MM.1S (cell line): ENCODE measurements around the gene HTR2C.

Experiments used
- DNase-seq: peaks from one replicate; pipeline ENCODE4 v3.0.0-alpha.2; 2015
- H2AFZ ChIP-seq: fragments of 300-600 bp; sonication (generic); 2 replicates; pipeline ENCODE4 v1.6.0; 2016; ENCODE audit warnings: antibody characterized with exemption, low read length
- H3F3A ChIP-seq: fragments of 300-600 bp; sonication (generic); 2 replicates; pipeline ENCODE4 v1.6.1; 2016; ENCODE audit warnings: mild to moderate bottlenecking, antibody characterized with exemption, low read length, moderate library complexity, mixed read lengths; ENCODE audit not compliant: insufficient read depth
- H3K27ac ChIP-seq: fragments of 300-600 bp; sonication (generic); 2 replicates; pipeline ENCODE4 v1.5.1; 2016; ENCODE audit warnings: mild to moderate bottlenecking, low read length
- H3K27me3 ChIP-seq: fragments of 300-600 bp; sonication (generic); replicated peaks from 2 replicates; pipeline ENCODE4 v1.6.0; 2016; ENCODE audit warnings: low read length; ENCODE audit not compliant: insufficient read depth
- H3K36me3 ChIP-seq: fragments of 300-600 bp; sonication (generic); replicated peaks from 2 replicates; pipeline ENCODE4 v1.6.1; 2016; ENCODE audit warnings: mild to moderate bottlenecking, low read length, mixed read lengths; ENCODE audit not compliant: insufficient read depth
- H3K4me1 ChIP-seq: fragments of 300-600 bp; sonication (generic); 2 replicates; pipeline ENCODE4 v1.6.1; 2016; ENCODE audit warnings: low read length, mixed read lengths
- H3K4me2 ChIP-seq: fragments of 300-600 bp; sonication (generic); 2 replicates; pipeline ENCODE4 v1.6.0; 2016; ENCODE audit warnings: low read depth, low read length
- H3K4me3 ChIP-seq: fragments of 300-600 bp; sonication (generic); 2 replicates; pipeline ENCODE4 v1.5.1; 2016; ENCODE audit warnings: low read length, mixed read lengths
- H3K79me2 ChIP-seq: fragments of 300-600 bp; sonication (generic); 2 replicates; pipeline ENCODE4 v1.6.1; 2016; ENCODE audit warnings: mixed run types, low read length, mixed read lengths
- H3K9ac ChIP-seq: fragments of 300-600 bp; sonication (generic); 2 replicates; pipeline ENCODE4 v1.6.1; 2016; ENCODE audit warnings: low read length, mixed read lengths
- H3K9me2 ChIP-seq: fragments of 300-600 bp; sonication (generic); replicated peaks from 2 replicates; pipeline ENCODE4 v1.6.1; 2016; ENCODE audit warnings: mild to moderate bottlenecking, low read length, mixed read lengths; ENCODE audit not compliant: insufficient read depth
- H3K9me3 ChIP-seq: fragments of 300-600 bp; sonication (generic); replicated peaks from 2 replicates; pipeline ENCODE4 v1.6.1; 2016; ENCODE audit warnings: mild to moderate bottlenecking, low read length, mixed read lengths; ENCODE audit not compliant: insufficient read depth
- H4K20me1 ChIP-seq: fragments of 300-600 bp; sonication (generic); 2 replicates; pipeline ENCODE4 v1.6.1; 2016; ENCODE audit warnings: mild to moderate bottlenecking, low read length, moderate library complexity, mixed read lengths; ENCODE audit not compliant: insufficient read depth
- CTCF ChIP-seq: fragments of 300-600 bp; sonication (generic); IDR thresholded peaks from 2 replicates; pipeline ENCODE4 v1.5.1; 2016; ENCODE audit warnings: antibody characterized with exemption, low read length, mixed read lengths
- EZH2 ChIP-seq: fragments of 300-600 bp; sonication (generic); optimal IDR thresholded peaks from 2 replicates; pipeline ENCODE3; 2017; ENCODE audit warnings: low read depth, mild to moderate bottlenecking, antibody characterized with exemption, low read length, mixed read lengths
- EZH2phosphoT487 ChIP-seq: fragments of 300-600 bp; sonication (generic); IDR thresholded peaks from 2 replicates; pipeline ENCODE4 v1.6.1; 2018; ENCODE audit warnings: antibody characterized with exemption, low read length

The HTR2C gene

GRCh38 chrX:114905251-114905650 lies 321.4 kb downstream of the HTR2C start:
- no peak overlapping the region for H3K9ac ChIP-seq
- H3K79me2 ChIP-seq, result no peaks in the 10 kb centered on the region
- H4K20me1 ChIP-seq, result no peaks in the 10 kb centered on the region
- no peak overlapping the region for H3K4me3 ChIP-seq
- DNase-seq, result peak; percentile 71
- H3K27ac ChIP-seq, result peak overlapping the region; percentile 19; the same call in 1 of the 2 replicates
- H3K36me3 ChIP-seq, result no peaks in the 10 kb centered on the region
- no peaks in the 10 kb centered on the region for H3F3A ChIP-seq
- peak overlapping the region; percentile 6; the same call in 1 of the 2 replicates for H3K4me2 ChIP-seq
- H3K9me2 ChIP-seq, result no peaks in the 10 kb centered on the region
- peak overlapping the region; percentile 3; the same call in 1 of the 2 replicates for H2AFZ ChIP-seq
- no peaks in the 10 kb centered on the region for H3K27me3 ChIP-seq
- TF ChIP-seq EZH2 (no peak), CTCF (no peak), EZH2phosphoT487 (no peak)
- H3K4me1 ChIP-seq, result peaks cover 10% of the 10 kb centered on the region
- no peaks in the 10 kb centered on the region for H3K9me3 ChIP-seq

GRCh38 chrX:114906984-114907510 lies 323.2 kb downstream of the HTR2C start:
- Histone ChIP-seq H3K9me2 (no peaks in the 10 kb centered on the region), H3K4me2 (no peak overlapping the region), H3K27me3 (no peaks in the 10 kb centered on the region), H3K27ac (no peak overlapping the region), H3K36me3 (no peaks in the 10 kb centered on the region), H3K4me3 (no peak overlapping the region), H3K79me2 (no peaks in the 10 kb centered on the region), H2AFZ (no peak overlapping the region), H3K4me1 (peaks cover 10% of the 10 kb centered on the region), H3K9me3 (no peaks in the 10 kb centered on the region), H3K9ac (no peak overlapping the region), H3F3A (no peaks in the 10 kb centered on the region), H4K20me1 (no peaks in the 10 kb centered on the region)
- no peak for DNase-seq
- no peak for TF ChIP-seq EZH2phosphoT487
- no peak for TF ChIP-seq EZH2
- TF ChIP-seq CTCF, result no peak

GRCh38 chrX:114924423-114924822 lies 340.5 kb downstream of the HTR2C start:
- Histone ChIP-seq H3K36me3 (no peaks in the 10 kb centered on the region), H2AFZ (no peak overlapping the region), H3K9me2 (no peaks in the 10 kb centered on the region), H3K27me3 (no peaks in the 10 kb centered on the region), H3K79me2 (no peaks in the 10 kb centered on the region), H3K9me3 (no peaks in the 10 kb centered on the region), H3K9ac (no peak overlapping the region), H3F3A (no peaks in the 10 kb centered on the region), H3K4me1 (peaks cover 33% of the 10 kb centered on the region), H4K20me1 (no peaks in the 10 kb centered on the region), H3K4me2 (no peak overlapping the region), H3K4me3 (no peak overlapping the region), H3K27ac (no peak overlapping the region)
- TF ChIP-seq CTCF, result no peak
- no peak for TF ChIP-seq EZH2phosphoT487
- TF ChIP-seq EZH2, result no peak
- no peak for DNase-seq
